Adipocyte (in vitro differentiated cells): Measurements from ENCODE around the gene PARD3B.

ENCODE experiments used
- DNase-seq: peaks from one replicate; pipeline ENCODE4 v3.0.0-alpha.2; 2015; ENCODE audit warnings: low read depth
- H3K27me3 ChIP-seq: replicated peaks from 2 replicates; pipeline ENCODE4 v1.7.0; 2013; ENCODE audit warnings: mild to moderate bottlenecking, low read length, moderate library complexity; ENCODE audit not compliant: control insufficient read depth, insufficient read depth
- H3K36me3 ChIP-seq: 2 replicates; pipeline ENCODE4 v1.7.0; 2013; ENCODE audit warnings: low read length, mild to moderate bottlenecking, moderate library complexity; ENCODE audit not compliant: control insufficient read depth, insufficient read depth, severe bottlenecking
- H3K4me1 ChIP-seq: 2 replicates; pipeline ENCODE4 v1.7.0; 2013; ENCODE audit warnings: mild to moderate bottlenecking, low read length, moderate library complexity; ENCODE audit not compliant: control insufficient read depth, insufficient read depth
- H3K4me3 ChIP-seq: 2 replicates; pipeline ENCODE4 v1.7.0; 2013; ENCODE audit warnings: mild to moderate bottlenecking, low read length, moderate library complexity
- H3K9ac ChIP-seq: 2 replicates; pipeline ENCODE4 v1.7.0; 2013; ENCODE audit warnings: mild to moderate bottlenecking, low read length, moderate library complexity
- H3K9me3 ChIP-seq: 2 replicates; pipeline ENCODE4 v1.7.0; 2013; ENCODE audit warnings: mild to moderate bottlenecking, low read length, moderate library complexity; ENCODE audit not compliant: control insufficient read depth

PARD3B gene

GRCh38 chr2:205574001-205574400 is 1028.7 kb downstream of the PARD3B start:
- no peaks in the 10 kb centered on the region for H3K36me3 ChIP-seq
- H3K9ac ChIP-seq, result no peak overlapping the region
- H3K4me3 ChIP-seq, result no peak overlapping the region
- H3K4me1 ChIP-seq, result no peaks in the 10 kb centered on the region
- H3K9me3 ChIP-seq, result peaks cover 5% of the 10 kb centered on the region
- H3K27me3 ChIP-seq, result no peaks in the 10 kb centered on the region
- DNase-seq, result no peak

DNA sequence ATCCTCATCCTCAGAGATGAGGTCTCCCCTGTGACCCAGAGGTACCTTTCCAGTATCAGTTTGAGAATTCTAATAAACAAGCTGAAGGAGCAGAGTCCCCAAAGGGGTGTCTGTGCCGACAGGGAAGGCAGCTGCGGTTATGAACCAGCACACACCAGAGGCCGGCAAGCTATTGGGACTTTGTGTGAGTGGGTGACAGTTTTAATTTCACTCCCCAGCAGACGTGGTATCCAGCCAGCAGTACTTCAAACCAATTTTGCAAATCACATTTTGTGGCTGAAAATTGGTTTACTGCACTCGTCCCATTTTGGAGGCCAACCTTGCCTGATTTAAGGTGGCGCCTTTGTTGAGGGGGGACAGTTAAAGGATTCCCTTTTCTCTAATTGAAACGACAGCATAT is 1034.1 kb downstream of the PARD3B start:
- Histone ChIP-seq H3K9me3 (peaks cover 5% of the 10 kb centered on the region), H3K36me3 (no peaks in the 10 kb centered on the region), H3K4me1 (peaks cover 23% of the 10 kb centered on the region), H3K9ac (no peak overlapping the region), H3K4me3 (no peak overlapping the region), H3K27me3 (no peaks in the 10 kb centered on the region)
- no peak for DNase-seq

DNA sequence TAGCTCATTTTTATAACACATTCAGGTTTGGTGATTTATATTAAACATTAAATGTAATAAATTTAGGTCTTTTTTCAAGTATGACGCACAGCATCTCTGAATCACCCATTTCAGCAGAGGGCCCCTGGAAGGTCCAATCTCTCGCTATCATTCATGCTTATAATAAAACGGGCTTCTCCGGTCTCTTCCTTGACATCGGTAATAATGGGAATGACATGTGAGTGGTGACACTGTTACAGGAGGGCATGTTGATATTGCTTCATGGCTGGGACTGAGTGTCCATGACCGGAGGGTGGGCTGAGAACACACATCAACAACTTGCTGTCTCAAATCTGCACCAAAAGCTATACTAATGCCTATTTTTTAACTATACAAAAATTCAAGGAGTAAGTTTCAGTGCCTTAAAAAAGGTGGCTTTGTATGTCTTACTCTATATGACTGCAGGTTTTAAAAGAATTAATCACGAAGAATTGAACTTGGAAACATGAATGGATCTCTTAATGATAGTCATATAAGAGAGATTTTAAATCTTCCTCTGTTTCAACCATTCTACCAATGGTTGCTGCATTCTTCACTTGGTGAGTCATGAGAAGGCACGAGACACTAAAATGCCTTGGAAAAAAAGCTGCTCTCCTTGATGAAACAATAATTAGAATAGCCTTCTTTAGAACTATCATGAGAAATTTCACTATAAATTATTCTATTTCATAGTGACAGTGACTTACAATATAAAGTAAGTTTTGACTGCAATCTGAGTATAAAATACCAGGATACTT is 1035.1 kb downstream of the PARD3B start:
- H3K27me3 ChIP-seq, result no peaks in the 10 kb centered on the region
- no peaks in the 10 kb centered on the region for H3K36me3 ChIP-seq
- H3K9me3 ChIP-seq, result peaks cover 5% of the 10 kb centered on the region
- H3K4me1 ChIP-seq, result peaks cover 23% of the 10 kb centered on the region
- DNase-seq, result peak; percentile 68
- no peak overlapping the region for H3K9ac ChIP-seq
- no peak overlapping the region for H3K4me3 ChIP-seq

DNA sequence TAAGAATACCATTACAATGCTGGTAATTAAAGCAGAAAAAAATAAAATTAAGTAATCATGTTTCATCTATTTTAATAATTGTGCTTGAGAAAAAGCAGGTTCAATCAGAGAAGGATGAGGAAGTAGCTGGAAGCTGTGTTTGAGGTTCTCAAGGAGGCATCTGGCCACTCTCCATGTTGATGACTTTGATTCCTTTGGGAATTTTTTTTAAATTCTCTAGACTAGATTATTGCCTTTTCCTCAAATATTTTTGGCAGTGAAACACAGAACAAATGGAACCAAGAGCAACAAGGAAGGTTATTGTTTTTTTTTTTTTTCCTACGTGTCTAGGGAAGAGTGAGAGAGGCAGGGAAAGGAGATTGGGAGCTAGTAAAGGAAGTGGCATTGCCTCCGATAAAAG is 1037.1 kb downstream of the PARD3B start:
- DNase-seq, result no peak
- Histone ChIP-seq H3K4me1 (peaks cover 35% of the 10 kb centered on the region), H3K9me3 (no peaks in the 10 kb centered on the region), H3K36me3 (no peaks in the 10 kb centered on the region), H3K9ac (no peak overlapping the region), H3K27me3 (no peaks in the 10 kb centered on the region), H3K4me3 (no peak overlapping the region)

DNA sequence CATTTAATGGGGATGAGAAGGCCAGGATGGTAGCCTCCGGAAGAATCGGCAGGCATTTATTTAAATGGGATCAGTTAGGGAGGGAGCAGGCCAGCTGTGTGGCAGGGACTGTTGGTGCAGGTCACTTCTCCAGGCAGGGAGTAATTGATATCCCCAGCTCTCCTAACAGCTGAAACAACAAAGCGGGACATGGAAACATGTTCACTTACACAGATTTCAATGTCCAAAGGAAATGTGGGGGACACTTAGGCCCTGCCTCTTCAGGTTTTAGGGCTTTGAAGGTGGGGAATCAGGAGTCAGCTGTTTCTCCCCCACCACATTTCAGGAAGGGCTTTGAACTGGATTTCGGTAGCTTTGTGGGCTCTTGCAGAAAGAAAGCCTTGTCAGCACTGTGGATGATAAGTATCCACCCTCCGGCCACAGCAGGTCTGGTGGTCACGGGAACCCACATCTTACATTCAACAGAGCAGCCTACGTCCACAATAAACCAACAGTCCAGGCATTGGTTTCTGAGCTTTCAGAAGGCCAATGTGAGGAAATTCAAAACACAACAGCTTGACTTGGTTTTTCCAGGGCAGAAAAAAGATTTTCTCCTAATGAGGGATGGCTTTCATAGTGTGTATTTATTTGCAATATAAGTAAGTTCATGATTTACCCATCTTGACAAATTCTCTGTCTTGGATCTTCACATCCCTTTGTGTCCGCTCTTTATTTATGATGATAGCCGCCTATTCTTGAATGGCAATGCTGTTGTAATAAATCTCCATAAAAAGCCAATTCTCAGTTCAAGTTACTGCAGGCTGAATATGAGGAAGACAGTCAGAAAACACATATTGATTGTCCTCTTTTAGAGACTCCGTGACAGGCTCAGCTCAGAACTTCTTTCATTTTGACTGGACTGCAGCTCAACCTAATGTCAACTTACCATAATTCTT is 1040.4 kb downstream of the PARD3B start:
- no peaks in the 10 kb centered on the region for H3K27me3 ChIP-seq
- no peak for DNase-seq
- no peak overlapping the region for H3K4me3 ChIP-seq
- H3K36me3 ChIP-seq, result no peaks in the 10 kb centered on the region
- H3K4me1 ChIP-seq, result peaks cover 35% of the 10 kb centered on the region
- H3K9ac ChIP-seq, result no peak overlapping the region
- no peaks in the 10 kb centered on the region for H3K9me3 ChIP-seq

DNA sequence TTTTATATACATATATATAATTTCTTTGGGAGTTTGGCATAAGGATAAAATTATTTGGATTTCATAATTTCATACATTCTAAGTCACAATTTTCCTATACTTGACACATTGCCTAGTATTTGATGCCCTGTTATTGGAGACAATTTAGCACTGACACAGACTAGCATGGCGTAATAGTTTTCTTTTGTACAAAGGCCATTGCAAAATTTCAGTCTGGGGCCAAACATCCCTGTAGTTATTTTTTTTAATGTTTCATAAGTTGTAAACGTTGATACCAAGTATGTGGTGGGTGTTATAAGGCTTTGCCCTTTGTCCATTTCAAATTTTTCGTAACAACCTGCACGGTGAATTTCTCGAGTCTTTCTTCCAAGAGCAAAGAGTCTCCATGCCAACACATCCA is 1041.4 kb downstream of the PARD3B start:
- Histone ChIP-seq H3K4me1 (peaks cover 34% of the 10 kb centered on the region), H3K9me3 (no peaks in the 10 kb centered on the region), H3K9ac (no peak overlapping the region), H3K4me3 (no peak overlapping the region), H3K36me3 (no peaks in the 10 kb centered on the region), H3K27me3 (no peaks in the 10 kb centered on the region)
- DNase-seq, result peak; percentile 56

DNA sequence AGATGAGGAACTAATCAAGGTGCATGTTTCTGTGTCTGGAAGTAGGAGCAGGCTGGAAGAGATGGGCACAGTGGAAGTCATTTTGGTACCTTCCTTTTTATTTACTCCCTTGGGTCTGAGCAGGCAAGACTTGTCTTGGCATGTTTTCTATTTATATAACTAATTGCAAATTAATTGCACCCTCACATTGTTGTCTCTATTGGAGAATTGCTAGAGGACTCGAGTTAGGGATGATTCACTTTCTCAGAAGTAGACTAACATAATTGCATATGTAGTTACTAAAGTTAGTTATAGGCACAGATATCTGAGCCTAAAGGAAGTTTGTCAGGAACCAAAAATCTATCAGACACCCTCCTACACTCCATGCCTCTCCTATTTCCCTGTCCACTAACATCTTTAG is 1044.2 kb downstream of the PARD3B start:
- no peaks in the 10 kb centered on the region for H3K9me3 ChIP-seq
- H3K9ac ChIP-seq, result no peak overlapping the region

GRCh38 chr2:205590759-205591158 is 1045.5 kb downstream of the PARD3B start:
- DNase-seq, result peak; percentile 29
- Histone ChIP-seq H3K9me3 (no peaks in the 10 kb centered on the region), H3K36me3 (no peaks in the 10 kb centered on the region), H3K27me3 (no peaks in the 10 kb centered on the region), H3K4me3 (no peak overlapping the region), H3K4me1 (peaks cover 28% of the 10 kb centered on the region), H3K9ac (peak overlapping the region; percentile 17)

More for the DNA sequence above, 1044.2 kb downstream of the PARD3B start:
- no peak for DNase-seq
- Histone ChIP-seq H3K4me3 (no peak overlapping the region), H3K4me1 (peaks cover 28% of the 10 kb centered on the region), H3K36me3 (no peaks in the 10 kb centered on the region), H3K27me3 (no peaks in the 10 kb centered on the region)

GRCh38 chr2:205593891-205594290 is 1048.6 kb downstream of the PARD3B start:
- DNase-seq, result no peak
- Histone ChIP-seq H3K36me3 (peaks cover 3% of the 10 kb centered on the region), H3K4me3 (no peak overlapping the region), H3K9me3 (peaks cover 5% of the 10 kb centered on the region), H3K27me3 (no peaks in the 10 kb centered on the region), H3K9ac (no peak overlapping the region), H3K4me1 (peaks cover 16% of the 10 kb centered on the region)

- H3K4me1 ChIP-seq, result peaks cover 6% of the 10 kb centered on the region
- H3K9me3 ChIP-seq, result peaks cover 5% of the 10 kb centered on the region
- no peak overlapping the region for H3K4me3 ChIP-seq
- no peak for DNase-seq
- no peaks in the 10 kb centered on the region for H3K27me3 ChIP-seq
- H3K36me3 ChIP-seq, result peaks cover 3% of the 10 kb centered on the region
- H3K9ac ChIP-seq, result no peak overlapping the region
These were observed 1051.3 kb downstream of the PARD3B start for GRCh38 chr2:205596581-205596980.

DNA sequence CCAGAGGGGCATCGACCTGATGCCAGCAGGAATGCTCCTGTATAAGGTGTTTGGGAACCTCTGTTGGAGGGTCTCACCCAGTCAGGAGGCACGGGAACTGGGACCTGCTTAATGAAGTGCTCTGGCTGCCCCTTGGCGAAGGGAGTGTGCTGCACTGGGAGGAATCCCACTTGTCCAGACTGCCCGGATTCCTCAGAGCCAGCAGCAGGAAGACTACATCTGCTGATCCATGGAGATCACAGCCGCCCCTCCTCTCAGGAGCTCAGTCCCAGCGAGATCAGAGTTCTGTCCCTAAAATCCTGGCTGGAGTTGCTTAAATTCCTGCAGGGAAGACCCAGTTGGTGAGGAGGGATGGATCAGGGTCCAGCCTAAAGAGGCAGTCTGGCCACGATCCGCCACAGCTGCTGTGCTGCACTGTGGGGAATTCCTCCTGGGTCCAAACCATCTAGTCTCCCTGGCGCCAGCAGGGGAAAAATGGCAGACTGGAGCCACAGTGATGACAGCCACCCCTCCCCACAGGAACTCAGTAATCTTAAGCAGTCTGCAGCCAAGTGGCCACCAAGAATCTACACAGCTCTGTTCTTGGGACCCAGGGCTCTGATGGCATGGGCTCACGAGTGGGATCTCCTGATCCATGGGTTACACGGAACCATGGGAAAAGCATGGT is 1060.5 kb downstream of the PARD3B start:
- Histone ChIP-seq H3K9me3 (peaks cover 16% of the 10 kb centered on the region), H3K9ac (no peak overlapping the region), H3K4me3 (no peak overlapping the region), H3K4me1 (no peaks in the 10 kb centered on the region), H3K36me3 (no peaks in the 10 kb centered on the region), H3K27me3 (no peaks in the 10 kb centered on the region)
- no peak for DNase-seq
